Central memory CD4-positive, alpha-beta T cell (primary cell): ENCODE results near the gene ASTN2.

ENCODE experiments used
- DNase-seq: peaks from one replicate; pipeline ENCODE4 v3.0.0; 2022

Gene ASTN2

GRCh38 chr9:117101008-117101407 lies 313.8 kb downstream of the ASTN2 start:
- no peak for DNase-seq

GRCh38 chr9:117098331-117098730 lies 316.5 kb downstream of the ASTN2 start:
- no peak for DNase-seq

- no peak for DNase-seq
These were observed 317.1 kb downstream of the ASTN2 start for GRCh38 chr9:117097761-117098160.

GRCh38 chr9:117096138-117096537 lies 318.7 kb downstream of the ASTN2 start:
- DNase-seq: no peak

GRCh38 chr9:117095081-117095480 lies 319.8 kb downstream of the ASTN2 start:
- no peak for DNase-seq

GRCh38 chr9:117093891-117094844 lies 320.7 kb downstream of the ASTN2 start:
- no peak for DNase-seq

- DNase-seq: no peak
These were observed 322.3 kb downstream of the ASTN2 start for GRCh38 chr9:117092582-117092981.

GRCh38 chr9:117091529-117091928 lies 323.3 kb downstream of the ASTN2 start:
- no peak for DNase-seq

- DNase-seq: no peak
These were observed 326.1 kb downstream of the ASTN2 start for GRCh38 chr9:117088786-117089185.

- DNase-seq: no peak
These were observed 326.7 kb downstream of the ASTN2 start for GRCh38 chr9:117088140-117088539.

- DNase-seq: no peak
These were observed 330.6 kb downstream of the ASTN2 start for GRCh38 chr9:117084221-117084620.

- no peak for DNase-seq
These were observed 331.3 kb downstream of the ASTN2 start for GRCh38 chr9:117083559-117083958.

- no peak for DNase-seq
These were observed 333.1 kb downstream of the ASTN2 start for GRCh38 chr9:117081641-117082317.

- DNase-seq: no peak
These were observed 334.0 kb downstream of the ASTN2 start for GRCh38 chr9:117080765-117081390.

- DNase-seq: no peak
These were observed 338.1 kb downstream of the ASTN2 start for GRCh38 chr9:117076571-117077290.

- no peak for DNase-seq
These were observed 339.2 kb downstream of the ASTN2 start for GRCh38 chr9:117075636-117076035.

GRCh38 chr9:117074784-117075520 lies 339.9 kb downstream of the ASTN2 start:
- no peak for DNase-seq

GRCh38 chr9:117074342-117074662 lies 340.6 kb downstream of the ASTN2 start:
- no peak for DNase-seq

- no peak for DNase-seq
These were observed 341.1 kb downstream of the ASTN2 start for GRCh38 chr9:117073539-117074341.

GRCh38 chr9:117073071-117073470 lies 341.8 kb downstream of the ASTN2 start:
- DNase-seq: no peak

GRCh38 chr9:117072216-117072615 lies 342.6 kb downstream of the ASTN2 start:
- DNase-seq: no peak
